HG02870 (cell line): Measurements from ENCODE around the gene FAM53A.

Experiments used
- ATAC-seq: cut with Tn5 transposase; IDR thresholded peaks from one replicate; pipeline ENCODE4 v1.9.1; 2021; ENCODE audit warnings: mild to moderate bottlenecking, moderate library complexity; ENCODE audit not compliant: unreplicated experiment

FAM53A gene

GRCh38 chr4:1625600-1626138 lies 58.4 kb downstream of the FAM53A start:
- ATAC-seq = no peak

- ATAC-seq = no peak
Measured at GRCh38 chr4:1624519-1624910, 59.6 kb downstream of the FAM53A start.

- ATAC-seq = no peak
Measured at GRCh38 chr4:1623821-1624518, 60.1 kb downstream of the FAM53A start.

- ATAC-seq = no peak
Measured at GRCh38 chr4:1623400-1623799, 60.7 kb downstream of the FAM53A start.

GRCh38 chr4:1622956-1623355 lies 61.2 kb downstream of the FAM53A start:
- no peak for ATAC-seq

GRCh38 chr4:1622238-1622637 lies 61.9 kb downstream of the FAM53A start:
- no peak for ATAC-seq

GRCh38 chr4:1621526-1621925 lies 62.6 kb downstream of the FAM53A start:
- ATAC-seq = no peak

GRCh38 chr4:1619151-1619672 lies 64.9 kb downstream of the FAM53A start:
- ATAC-seq = no peak

- ATAC-seq = no peak
Measured at GRCh38 chr4:1618438-1618837, 65.7 kb downstream of the FAM53A start.

GRCh38 chr4:1616557-1616930 lies 67.6 kb downstream of the FAM53A start:
- no peak for ATAC-seq

- no peak for ATAC-seq
Measured at GRCh38 chr4:1615786-1616556, 68.1 kb downstream of the FAM53A start.

- ATAC-seq = no peak
Measured at GRCh38 chr4:1614854-1615595, 69.1 kb downstream of the FAM53A start.

GRCh38 chr4:1614502-1614853 lies 69.6 kb downstream of the FAM53A start:
- ATAC-seq = no peak

- no peak for ATAC-seq
Measured at GRCh38 chr4:1614049-1614448, 70.1 kb downstream of the FAM53A start.

GRCh38 chr4:1613099-1613495 lies 71.0 kb downstream of the FAM53A start:
- no peak for ATAC-seq

GRCh38 chr4:1612278-1613098 lies 71.6 kb downstream of the FAM53A start:
- ATAC-seq = no peak

- no peak for ATAC-seq
Measured at GRCh38 chr4:1611501-1611870, 72.6 kb downstream of the FAM53A start.

- ATAC-seq = no peak
Measured at GRCh38 chr4:1610791-1611500, 73.2 kb downstream of the FAM53A start.

GRCh38 chr4:1609901-1610790 lies 74.0 kb downstream of the FAM53A start:
- ATAC-seq = no peak
